HCEC 1CT (cell line): ENCODE results near the gene CDH13.

Experiments used
- DNase-seq: peaks from one replicate; pipeline ENCODE4 v3.0.0-alpha.2; 2017

Gene CDH13

DNA sequence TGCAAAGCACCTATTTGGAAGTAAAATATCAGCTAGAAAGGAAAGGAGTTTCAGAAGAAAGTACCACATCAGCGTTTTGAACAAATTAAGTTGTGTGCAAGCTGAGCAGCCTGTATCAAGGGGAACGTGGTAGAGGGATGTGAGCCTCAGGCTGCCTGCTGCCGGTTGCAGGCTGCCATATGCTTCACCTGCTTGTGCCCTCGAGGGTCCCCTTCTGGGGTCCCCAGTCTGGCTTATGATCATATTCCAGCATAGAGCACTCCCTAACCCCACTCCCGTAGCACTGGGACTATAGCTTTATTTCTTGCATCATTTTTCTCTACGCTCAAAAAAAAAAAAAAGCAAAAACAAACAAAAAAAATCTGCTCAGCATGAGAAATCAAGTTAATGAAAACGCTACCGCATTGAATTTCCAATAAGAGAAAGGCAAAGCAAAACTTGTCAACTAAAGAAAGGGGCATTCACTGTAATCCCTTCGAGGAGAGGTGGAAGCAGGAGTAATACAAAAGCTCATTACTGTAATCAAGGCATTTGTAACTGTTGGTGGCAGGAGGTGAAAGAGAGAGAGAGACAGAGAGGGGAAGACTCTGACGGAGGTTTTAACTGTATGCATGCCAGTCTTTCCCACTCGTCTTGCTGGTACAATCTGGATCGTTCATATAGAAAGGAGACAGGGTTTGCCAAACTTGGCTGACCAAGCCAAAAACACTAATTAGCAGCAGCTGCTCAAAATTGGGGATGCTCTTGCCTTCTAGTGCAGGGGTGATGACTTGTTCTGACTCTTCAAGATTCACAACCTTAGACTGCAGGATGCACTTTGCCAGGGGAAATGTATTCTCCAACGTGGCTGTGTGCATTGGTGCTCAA lies 922.8 kb downstream of the CDH13 start:
- DNase-seq: no peak

DNA sequence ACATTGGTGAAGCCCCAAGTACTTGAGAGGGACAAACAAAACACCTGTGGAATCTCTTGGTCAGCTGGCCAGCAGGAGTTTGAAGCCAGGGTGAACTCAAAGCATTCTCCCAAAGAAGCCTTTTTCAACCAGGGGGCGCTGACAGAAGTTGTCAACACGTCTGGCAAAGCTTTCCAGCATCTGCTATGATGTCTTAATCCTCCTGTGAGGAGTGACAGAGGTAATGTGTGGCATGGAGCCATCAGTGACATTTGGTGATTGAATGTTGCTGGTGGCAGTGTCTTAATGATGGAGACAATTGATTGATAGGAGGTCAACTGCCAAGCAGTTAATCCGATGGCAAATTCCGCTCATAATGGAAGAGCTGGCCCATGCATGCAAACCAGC lies 923.4 kb downstream of the CDH13 start:
- DNase-seq: no peak

DNA sequence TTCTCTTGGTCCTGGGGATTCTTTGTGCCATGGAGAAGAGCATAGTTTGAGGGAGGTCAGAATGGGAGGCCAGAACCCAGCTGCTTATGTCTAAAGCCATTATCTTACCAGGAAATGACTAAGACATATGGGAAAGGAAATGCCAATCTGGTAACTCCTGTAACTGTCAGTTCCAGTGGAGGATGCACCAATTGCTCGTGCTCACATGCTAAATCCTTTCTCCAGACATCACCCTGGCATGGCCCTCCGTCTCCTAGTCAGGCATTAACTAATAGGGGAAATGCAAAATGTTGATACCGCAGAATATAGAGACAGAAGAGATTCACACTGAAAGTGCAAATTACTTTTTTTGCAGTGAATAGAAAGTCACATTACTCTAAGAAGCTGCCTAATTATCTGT lies 925.5 kb downstream of the CDH13 start:
- peak; percentile 87 for DNase-seq

DNA sequence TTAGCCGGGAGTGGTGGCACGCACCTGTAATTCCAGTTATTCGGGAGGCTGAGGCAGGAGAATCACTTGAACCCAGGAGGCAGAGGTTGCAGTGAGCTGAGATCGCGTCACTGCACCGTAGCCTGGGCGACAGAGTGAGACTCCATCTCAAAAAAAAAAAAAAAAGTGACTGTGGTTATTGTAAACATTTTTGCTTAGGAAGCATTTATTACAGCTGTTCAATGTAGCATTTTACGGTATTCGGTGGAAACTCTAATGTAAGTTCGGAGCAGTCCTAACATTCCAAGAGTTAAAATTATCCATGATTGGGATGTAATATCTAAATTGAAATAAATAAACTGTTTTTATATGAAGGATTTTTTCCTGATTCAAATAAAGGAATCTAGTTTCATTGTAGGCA lies 926.2 kb downstream of the CDH13 start:
- no peak for DNase-seq

DNA sequence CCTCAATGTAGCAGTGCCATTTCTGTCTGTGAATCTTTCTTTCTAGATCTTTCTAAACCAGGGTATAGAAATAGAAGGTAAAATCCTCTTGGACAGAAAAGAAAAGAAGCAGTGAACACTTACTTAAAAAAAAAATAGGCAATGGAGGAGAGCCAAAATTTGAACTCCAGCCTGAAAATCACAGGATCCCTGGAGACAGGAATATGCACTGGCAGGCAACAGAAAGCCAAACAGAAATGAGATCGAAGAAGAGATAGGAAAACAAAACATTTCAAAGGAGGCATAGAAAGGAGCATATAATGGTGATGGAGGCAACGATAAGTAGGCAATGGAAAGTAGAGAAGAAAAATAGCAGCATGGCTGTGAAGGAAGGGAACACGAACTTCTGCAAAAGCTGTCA lies 927.3 kb downstream of the CDH13 start:
- no peak for DNase-seq

DNA sequence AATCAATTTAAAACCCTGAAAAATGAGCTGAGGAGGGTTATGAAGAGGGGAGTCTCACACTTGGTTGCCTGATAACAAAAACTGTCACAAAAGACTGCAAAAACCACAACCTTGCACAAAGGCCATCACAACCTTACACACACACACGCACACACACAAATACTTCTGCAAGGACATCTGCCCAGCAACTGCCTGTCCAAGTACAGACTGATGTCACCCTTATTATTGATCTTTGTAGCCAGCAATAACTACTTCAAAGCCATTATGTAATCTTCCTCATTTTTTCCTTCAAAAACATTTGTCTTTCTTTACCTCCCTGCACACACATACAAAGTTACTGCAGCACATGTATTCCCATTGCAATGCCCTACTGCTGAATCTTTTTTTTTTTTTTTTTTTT lies 927.8 kb downstream of the CDH13 start:
- DNase-seq: no peak

DNA sequence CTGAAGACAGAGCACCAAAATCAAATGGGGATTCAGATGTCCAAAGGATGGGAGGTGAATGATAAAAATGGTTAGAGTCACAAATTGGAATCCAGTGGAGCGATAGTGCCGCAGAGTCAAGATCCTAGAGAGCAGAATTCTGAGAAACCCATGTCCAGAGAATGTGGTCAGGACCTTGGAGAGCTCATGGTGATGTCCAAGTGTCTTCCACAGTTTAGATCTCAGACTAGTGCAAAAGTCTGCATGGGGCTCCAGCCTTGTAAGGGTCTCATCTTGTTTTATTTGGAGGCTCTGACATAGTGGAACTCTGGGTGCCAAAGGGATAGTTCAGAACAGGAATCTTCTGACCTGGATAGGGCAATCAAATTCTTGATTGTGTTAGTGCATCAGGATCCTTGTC lies 935.1 kb downstream of the CDH13 start:
- no peak for DNase-seq

DNA sequence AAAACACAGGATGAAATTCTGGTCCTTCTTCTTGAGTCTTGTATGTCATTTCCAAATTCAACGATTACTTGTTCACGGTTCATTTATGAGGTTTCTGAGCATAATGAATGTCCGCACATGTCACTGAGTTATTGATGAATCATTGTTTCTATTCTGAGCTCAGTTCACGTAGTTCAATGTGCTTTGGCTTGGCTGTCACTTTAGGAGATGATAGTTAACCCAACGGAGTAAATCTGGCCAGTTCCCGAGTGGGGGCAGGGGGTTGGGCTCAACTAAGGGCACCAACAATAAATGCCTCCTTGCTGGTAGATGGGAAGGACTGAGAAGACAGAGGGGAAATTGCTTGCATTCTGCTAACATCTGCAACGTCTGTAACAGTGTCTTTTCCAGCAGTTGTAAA lies 941.6 kb downstream of the CDH13 start:
- no peak for DNase-seq

DNA sequence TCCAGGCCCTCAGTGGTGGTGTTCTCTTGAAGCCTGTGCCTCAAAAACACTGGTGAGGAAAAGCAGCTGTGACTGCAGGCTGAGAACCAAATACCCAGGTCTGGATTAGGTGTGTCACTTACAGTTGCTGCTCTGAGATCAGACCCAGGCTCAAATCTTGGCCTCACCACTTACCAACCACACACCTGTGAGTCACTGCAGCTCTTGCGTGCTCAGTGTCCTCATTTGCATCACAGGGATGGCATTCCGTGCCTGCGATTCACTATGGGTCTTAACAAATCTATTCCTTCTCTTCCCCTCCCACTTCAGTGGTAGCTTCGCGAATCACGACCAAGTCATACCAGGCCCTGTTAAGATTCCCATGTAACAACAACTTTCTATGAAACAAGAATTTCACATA lies 947.6 kb downstream of the CDH13 start:
- peak; percentile 82 for DNase-seq

DNA sequence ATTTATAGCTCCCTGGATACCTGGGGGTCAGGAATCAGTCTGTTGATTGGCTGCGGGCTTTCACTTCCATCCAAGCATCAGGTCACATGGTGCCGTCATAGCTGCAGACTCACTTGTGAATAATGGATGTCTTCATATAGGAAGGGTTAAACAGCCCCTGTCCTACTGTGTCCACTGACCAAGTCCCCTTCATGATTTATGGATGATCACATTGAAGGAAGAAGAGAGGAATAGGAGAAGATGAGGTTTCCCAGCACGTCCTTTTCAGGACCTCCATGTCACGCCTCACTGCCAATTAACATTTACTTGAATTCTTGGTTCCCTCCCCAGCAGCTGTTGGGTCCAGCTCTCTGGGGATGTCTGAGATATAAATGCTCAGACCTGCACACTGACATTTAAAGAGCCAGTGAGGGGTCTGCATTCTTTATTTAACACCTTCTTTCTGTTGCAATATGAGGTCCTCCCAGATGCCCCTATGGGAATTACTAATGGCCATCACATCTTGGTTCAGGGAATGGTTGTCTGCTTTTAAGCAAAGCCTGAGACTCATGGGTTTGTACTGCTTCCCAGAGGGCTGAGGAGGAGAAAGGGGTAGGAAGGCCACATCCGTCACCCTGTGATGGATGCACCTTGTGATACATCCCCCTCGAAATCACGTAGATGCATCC lies 950.4 kb downstream of the CDH13 start:
- DNase-seq: no peak

DNA sequence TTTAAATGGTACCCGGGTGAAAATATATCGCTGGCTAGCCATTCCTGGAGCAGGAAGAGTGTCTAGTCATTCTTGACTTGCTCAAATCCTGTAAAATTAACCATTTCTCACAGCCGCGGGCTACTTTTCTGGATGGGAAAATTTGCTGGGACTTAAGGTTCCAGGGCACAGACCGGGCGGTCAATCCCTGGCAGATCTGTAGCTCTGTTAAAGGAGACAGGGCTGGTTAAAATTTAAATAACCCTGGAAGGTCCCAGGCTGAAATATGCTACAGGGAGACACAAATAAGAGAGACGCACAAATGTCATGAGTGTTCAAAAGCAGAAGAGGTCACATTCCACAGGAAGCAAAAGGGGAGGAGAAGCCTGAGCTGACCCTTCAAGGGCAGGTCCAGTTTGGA lies 951.4 kb downstream of the CDH13 start:
- DNase-seq: no peak

DNA sequence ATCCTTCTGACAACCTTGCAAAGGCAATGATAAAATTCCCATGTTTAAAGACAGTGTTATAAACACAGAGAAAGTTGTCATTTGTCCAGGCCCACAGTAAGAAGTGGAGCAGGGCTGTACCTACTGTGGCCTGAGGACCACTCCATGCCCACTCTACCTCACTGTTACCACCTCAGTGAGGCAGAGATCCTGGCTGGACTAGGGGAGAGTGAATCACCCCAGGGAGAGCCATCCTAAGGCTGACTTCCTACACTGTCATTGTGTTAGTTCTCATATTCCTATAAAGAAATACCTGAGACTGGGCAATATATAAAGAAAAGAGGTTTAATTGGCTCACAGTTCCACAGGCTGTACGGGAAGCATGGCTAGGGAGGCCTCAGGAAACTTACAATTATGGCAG lies 952.3 kb downstream of the CDH13 start:
- DNase-seq: no peak

DNA sequence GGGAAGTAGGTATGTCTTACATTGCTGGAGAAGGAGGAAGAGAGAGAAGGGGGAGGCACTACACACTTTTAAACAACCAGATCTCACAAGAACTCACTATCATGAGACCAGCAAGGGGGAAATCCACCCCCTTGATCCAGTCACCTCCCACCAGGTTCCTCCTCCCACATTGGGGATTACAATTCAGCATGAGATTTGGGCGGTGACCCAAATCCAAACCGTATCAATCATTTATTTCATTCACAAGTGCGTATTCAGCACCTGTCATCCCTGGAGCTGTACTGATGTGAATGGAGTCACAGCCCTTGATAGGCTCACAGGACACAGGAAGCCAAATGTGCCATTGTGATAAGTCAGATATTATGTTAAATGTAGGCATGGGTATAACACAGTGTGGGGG lies 952.7 kb downstream of the CDH13 start:
- no peak for DNase-seq

DNA sequence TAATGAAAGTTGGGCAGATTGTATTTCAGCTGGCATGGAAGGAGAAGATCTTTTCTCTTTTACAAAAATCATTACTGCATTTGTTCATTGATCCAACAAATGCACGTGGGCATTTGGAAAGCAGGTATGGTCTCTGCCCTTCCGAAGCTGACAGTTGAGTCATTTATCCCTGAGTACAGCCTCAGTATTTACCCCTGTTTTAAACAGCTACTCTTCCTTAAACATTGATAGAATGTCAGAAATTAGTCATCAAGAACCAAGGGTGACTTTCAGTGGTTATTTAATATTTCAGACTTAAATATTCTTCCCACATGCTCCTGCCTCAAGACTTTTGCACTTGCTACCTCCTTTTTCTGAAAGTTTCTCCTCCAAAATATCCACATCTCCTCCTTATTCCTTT lies 954.3 kb downstream of the CDH13 start:
- peak; percentile 51 for DNase-seq

DNA sequence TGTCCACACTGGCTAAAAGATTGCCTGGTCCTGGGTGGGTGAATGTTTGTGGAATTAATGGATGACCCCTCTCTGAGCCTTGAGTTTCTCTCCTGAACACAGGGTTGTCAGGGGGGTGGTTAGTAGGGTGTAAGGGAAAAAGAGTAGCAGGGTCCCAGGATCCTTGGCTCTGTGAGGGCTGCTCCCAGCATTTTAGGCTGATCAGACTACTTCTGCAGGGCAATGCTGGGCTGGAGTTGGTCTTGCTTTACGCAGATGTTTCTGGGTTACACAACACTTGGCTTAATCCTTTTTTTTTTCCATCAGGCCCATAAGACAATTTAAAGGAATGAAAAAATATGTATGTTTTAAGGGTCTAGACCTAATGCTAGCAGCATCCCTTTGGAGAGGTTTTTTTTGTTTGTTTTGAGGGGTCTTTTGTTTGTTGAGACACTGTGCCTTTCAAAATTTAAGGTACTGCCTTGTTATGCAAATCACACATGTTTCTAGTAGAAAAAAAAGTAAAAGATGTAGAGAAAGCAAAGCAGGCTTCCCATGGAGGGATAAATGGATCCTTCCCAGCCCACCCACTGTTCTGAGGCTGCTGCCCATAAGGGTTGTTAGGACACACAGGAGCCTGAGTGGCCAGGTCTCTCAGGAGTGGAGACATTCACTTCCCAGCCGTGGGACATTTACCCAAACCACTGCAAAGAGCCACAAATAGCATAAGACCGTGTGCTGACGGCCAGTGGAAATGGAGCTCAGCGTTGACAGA lies 955.4 kb downstream of the CDH13 start:
- DNase-seq: no peak

DNA sequence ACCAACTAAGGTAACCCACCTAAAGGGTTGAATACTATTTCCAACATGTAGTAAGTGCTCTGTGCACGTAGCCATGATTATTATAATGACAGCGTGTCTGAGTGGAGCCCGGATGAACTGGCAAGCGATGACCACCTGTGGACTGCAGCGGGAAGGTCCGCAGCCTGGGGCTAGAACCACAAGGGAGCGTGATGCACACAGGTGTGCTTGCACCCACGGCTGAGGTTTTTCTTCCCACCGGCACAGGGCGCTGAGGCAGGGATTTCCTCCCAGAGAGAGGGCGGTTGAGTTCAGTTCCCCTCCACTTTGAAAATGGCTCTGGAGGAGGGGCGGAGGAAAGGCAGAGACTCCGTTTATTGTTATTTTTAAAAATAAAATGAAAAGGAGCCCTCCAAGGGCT lies 959.3 kb downstream of the CDH13 start:
- no peak for DNase-seq

DNA sequence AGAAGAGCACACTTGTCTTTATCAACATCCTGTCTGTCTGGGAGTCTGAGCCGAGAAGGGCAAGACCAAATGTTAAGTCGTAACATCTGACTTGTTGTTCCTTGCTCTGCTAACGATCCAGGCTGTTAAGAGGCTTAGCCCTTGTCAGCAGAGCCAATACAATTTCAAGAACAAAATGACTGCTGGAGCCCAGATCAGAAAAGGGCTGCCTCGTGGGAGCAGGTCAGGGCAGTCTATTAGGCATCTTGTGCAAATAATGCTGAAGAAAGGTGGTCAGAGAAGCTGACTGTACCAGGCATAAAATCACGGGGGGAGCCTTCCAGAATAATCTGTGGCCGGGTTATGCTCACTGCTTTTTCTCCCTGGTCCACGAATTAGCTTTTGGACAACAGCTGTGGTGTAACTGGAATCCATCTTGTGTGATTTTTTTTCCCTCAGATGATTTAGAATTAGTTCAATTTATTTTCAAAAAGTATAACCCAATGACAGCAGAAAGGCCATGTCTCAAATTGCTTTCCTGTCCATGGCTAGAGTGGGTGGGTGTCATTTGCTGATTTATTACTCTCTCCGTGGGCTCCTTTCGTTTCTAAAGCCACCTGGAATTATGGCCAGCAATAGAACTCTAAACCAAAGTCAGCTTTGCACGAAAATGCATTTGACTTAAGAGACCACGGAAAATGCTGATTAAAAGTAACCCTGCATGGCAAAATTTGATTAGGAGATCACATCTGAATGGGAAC lies 959.9 kb downstream of the CDH13 start:
- DNase-seq: no peak

DNA sequence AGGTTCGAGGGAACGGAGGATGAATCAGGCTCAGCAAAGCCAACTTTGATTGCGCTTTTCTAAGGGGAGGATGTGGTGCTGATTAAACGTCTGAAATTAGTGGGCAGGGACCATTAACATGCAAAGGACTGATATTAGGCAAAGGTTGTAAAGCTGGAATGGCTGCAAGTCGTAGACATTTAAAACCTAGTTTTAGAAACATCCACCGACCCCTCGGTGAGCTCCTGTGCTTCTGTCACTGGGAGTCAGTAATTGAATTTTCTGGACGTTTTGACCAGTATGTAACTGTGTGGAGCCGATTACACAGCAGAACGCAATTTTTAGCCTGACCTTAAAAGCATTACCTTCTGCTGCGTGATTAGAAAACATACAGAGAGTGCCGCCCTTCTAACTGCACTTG lies 960.4 kb downstream of the CDH13 start:
- DNase-seq: no peak

DNA sequence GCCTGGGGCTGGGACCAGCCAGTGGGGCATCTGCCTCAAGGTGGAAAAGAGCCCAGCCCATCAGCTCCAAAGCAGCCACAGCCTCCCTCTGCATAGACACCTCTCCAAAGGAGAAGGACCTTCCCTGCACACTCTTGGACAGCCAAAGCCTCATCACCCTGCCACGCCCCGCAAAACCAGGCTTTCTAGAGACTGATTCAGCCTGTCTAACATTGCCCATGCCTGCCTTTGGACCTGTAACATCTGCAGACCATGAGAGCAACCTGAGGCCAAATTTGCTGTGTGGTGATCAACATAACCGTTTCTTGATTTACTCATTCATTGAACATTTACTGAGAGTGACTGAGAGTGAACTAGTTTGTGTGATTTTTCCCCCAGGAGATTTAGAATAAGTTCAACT lies 961.3 kb downstream of the CDH13 start:
- DNase-seq: no peak

DNA sequence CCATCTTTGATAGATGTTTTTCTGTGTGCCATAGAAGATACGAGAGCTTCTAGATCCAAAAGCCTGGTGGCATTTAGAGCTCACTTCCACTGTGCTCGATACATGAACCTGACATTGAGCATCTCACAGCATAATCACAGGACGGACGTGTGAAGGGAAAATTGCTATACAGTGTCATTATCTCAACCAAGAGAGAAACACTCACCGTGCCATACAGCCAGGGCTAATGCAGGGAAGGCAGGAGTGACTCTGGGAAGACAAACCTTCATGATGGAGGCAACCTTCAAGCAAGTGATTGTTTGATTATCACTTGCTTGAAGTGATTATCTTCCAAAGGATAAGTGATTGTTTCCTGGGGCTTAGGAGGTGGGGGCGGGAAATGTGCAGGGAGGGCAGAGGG lies 962.8 kb downstream of the CDH13 start:
- DNase-seq: no peak

DNA sequence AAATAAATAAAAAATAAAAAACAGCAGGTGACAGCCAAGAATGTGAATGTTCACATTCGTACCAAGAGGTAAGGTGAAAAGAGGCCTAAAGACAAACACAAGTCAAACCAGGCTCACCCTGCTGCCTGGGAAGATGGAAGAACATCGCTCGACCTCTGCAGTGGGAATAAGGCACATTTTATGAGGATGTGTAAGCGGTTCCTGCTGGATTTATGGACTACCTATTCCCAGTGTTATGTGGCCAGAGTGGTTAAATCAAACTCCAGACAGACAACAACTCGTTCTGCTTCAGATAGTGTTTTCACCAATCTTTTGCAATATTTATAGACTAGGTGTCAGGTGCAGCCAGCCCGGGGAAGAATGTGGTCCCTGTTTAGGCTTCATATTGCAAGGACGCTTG lies 966.0 kb downstream of the CDH13 start:
- no peak for DNase-seq

DNA sequence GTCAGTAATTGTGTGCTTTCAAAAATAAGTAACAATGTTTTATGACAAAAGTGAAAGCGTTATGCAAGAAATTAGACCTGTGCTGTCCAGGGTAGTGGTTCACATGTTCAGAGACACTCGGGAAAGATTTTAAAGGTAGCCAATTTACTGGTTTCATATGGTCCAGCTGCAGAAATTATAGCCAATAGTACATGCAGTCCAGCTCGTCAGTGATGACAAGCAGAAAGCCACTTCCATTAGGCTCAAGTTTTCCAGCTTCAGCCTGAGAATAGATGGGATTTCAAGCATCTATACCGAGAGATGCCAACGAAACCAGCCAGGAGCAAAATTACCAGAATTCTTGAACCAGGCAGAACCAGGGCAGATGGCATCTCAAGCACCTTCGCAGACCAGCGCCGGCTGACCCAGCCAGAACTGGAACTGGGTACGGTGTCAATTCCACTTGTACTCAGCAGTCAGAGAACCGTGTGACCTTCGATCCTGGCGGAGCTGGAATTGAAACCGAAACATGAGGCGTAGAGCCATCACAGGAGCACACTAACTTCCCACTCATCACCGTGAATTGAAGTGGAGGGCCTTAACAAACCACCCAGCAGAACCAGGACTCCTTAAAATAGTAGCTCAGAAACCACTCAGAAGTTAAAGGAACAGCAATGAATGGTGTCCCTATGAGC lies 973.2 kb downstream of the CDH13 start:
- no peak for DNase-seq
